GM23338 (cell line): ENCODE measurements around the gene LDLRAD2.

Experiments used
- CREB1 ChIP-seq: fragments of 250-450 bp; sonication (Bioruptor Pico); IDR thresholded peaks from 2 replicates; pipeline ENCODE4 v1.5.0; 2020; ENCODE audit warnings: low read depth, mild to moderate bottlenecking, moderate library complexity
- EZH2 ChIP-seq: fragments of 200-600 bp; sonication (generic); IDR thresholded peaks from one replicate; pipeline ENCODE4 v1.8.0; 2017; ENCODE audit warnings: antibody characterized with exemption, mild to moderate bottlenecking, low read depth; ENCODE audit not compliant: unreplicated experiment
- EZH2phosphoT487 ChIP-seq: fragments of 200-600 bp; sonication (generic); IDR thresholded peaks from one replicate; pipeline ENCODE4 v1.8.1; 2018; ENCODE audit warnings: antibody characterized with exemption; ENCODE audit not compliant: unreplicated experiment
- JUNB ChIP-seq: IDR thresholded peaks from one replicate; pipeline ENCODE4 v1.6.1; 2016; ENCODE audit warnings: antibody characterized with exemption; ENCODE audit not compliant: unreplicated experiment
- POLR2AphosphoS5 ChIP-seq: IDR thresholded peaks from 2 replicates; pipeline ENCODE4 v1.6.1; 2016; ENCODE audit warnings: antibody characterized with exemption, low read depth
- ZNF114 ChIP-seq: fragments of 250-450 bp; sonication (Bioruptor Pico); IDR thresholded peaks from 2 replicates; pipeline ENCODE4 v1.5.0; 2020; ENCODE audit warnings: mild to moderate bottlenecking, moderate library complexity
- TF ChIP-seq, protein P1 (sequence below), 2 experiments: fragments of 200-600 bp in 1 of 2; sonication (generic) in 1 of 2; conservative IDR thresholded peaks; 2 replicates each; pipeline versions ENCODE4 v1.5.1 to v1.6.1; 2016 to 2017; ENCODE audit warnings: antibody characterized with exemption in 2 of 2, low read depth in 2 of 2, mild to moderate bottlenecking in 2 of 2, moderate library complexity in 1 of 2
- TF ChIP-seq, protein P2 (sequence below): IDR thresholded peaks from one replicate; pipeline ENCODE4 v1.6.1; 2018; ENCODE audit warnings: antibody characterized with exemption; ENCODE audit not compliant: unreplicated experiment

- TF ChIP-seq, protein P1, sequence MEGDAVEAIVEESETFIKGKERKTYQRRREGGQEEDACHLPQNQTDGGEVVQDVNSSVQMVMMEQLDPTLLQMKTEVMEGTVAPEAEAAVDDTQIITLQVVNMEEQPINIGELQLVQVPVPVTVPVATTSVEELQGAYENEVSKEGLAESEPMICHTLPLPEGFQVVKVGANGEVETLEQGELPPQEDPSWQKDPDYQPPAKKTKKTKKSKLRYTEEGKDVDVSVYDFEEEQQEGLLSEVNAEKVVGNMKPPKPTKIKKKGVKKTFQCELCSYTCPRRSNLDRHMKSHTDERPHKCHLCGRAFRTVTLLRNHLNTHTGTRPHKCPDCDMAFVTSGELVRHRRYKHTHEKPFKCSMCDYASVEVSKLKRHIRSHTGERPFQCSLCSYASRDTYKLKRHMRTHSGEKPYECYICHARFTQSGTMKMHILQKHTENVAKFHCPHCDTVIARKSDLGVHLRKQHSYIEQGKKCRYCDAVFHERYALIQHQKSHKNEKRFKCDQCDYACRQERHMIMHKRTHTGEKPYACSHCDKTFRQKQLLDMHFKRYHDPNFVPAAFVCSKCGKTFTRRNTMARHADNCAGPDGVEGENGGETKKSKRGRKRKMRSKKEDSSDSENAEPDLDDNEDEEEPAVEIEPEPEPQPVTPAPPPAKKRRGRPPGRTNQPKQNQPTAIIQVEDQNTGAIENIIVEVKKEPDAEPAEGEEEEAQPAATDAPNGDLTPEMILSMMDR (conservative IDR thresholded peaks at IDR 0.05; ENCODE audit: low read depth in 2 of 2) = no peak
- no peak for TF ChIP-seq EZH2
- no peak for TF ChIP-seq EZH2phosphoT487
- TF ChIP-seq, protein P2, sequence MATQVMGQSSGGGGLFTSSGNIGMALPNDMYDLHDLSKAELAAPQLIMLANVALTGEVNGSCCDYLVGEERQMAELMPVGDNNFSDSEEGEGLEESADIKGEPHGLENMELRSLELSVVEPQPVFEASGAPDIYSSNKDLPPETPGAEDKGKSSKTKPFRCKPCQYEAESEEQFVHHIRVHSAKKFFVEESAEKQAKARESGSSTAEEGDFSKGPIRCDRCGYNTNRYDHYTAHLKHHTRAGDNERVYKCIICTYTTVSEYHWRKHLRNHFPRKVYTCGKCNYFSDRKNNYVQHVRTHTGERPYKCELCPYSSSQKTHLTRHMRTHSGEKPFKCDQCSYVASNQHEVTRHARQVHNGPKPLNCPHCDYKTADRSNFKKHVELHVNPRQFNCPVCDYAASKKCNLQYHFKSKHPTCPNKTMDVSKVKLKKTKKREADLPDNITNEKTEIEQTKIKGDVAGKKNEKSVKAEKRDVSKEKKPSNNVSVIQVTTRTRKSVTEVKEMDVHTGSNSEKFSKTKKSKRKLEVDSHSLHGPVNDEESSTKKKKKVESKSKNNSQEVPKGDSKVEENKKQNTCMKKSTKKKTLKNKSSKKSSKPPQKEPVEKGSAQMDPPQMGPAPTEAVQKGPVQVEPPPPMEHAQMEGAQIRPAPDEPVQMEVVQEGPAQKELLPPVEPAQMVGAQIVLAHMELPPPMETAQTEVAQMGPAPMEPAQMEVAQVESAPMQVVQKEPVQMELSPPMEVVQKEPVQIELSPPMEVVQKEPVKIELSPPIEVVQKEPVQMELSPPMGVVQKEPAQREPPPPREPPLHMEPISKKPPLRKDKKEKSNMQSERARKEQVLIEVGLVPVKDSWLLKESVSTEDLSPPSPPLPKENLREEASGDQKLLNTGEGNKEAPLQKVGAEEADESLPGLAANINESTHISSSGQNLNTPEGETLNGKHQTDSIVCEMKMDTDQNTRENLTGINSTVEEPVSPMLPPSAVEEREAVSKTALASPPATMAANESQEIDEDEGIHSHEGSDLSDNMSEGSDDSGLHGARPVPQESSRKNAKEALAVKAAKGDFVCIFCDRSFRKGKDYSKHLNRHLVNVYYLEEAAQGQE = no peak
- no peak for TF ChIP-seq JUNB
- TF ChIP-seq POLR2AphosphoS5 = no peak
- no peak for TF ChIP-seq ZNF114
- TF ChIP-seq CREB1 (CRISPR knock-in tag) = no peak
Observed at GRCh38 chr1:21837476-21837875, 25.4 kb downstream of the LDLRAD2 start.
